Stimulated activated naive CD8-positive, alpha-beta T cell treated with anti-CD3 and anti-CD28 coated beads, Interleukin-15, Interleukin-2, amounts not matched to agents 100 ng/mL and 50 ng/mL, for 24 hours (primary cell): ENCODE results near the gene CTNNA3.

Source experiments
- H3K27ac Mint-ChIP-seq: one replicate; pipeline ENCODE4 v1.8.0; 2021; ENCODE audit warnings: mild to moderate bottlenecking, mixed read lengths
- H3K27me3 Mint-ChIP-seq: one replicate; pipeline ENCODE4 v1.8.0; 2021; ENCODE audit warnings: mixed read lengths
- H3K36me3 Mint-ChIP-seq: one replicate; pipeline ENCODE4 v1.8.0; 2021; ENCODE audit warnings: low read depth, mixed read lengths
- H3K4me1 Mint-ChIP-seq: one replicate; pipeline ENCODE4 v1.8.0; 2021; ENCODE audit warnings: low read depth, mixed read lengths
- H3K4me3 Mint-ChIP-seq: one replicate; pipeline ENCODE4 v1.8.0; 2021; ENCODE audit warnings: mild to moderate bottlenecking, mixed read lengths
- H3K9me3 Mint-ChIP-seq: one replicate; pipeline ENCODE4 v1.8.0; 2021; ENCODE audit warnings: mixed read lengths

CTNNA3 gene

DNA sequence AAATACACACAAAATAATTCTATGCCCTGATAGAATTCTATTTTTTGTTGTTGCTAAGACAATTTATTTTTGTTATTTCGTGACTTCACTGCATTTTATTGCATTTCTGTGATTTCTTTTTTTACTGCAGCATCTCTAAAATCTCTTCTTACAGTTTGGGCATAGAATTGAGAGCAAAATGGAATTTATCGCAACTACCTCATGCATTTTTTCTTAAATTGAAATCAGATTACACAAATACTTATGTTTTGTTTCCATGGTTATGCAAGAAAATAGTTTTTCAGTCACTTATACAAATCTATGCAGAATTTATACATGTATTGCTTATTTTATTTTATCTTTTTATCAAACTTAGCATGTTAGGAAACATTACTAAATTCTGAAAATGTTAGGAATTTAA lies 1552.0 kb downstream of the CTNNA3 start:
- Mint-ChIP-seq H3K4me3 (no peak overlapping the region), H3K4me1 (no peaks in the 10 kb centered on the region), H3K27me3 (no peaks in the 10 kb centered on the region), H3K9me3 (no peaks in the 10 kb centered on the region), H3K27ac (no peak overlapping the region), H3K36me3 (no peaks in the 10 kb centered on the region)

DNA sequence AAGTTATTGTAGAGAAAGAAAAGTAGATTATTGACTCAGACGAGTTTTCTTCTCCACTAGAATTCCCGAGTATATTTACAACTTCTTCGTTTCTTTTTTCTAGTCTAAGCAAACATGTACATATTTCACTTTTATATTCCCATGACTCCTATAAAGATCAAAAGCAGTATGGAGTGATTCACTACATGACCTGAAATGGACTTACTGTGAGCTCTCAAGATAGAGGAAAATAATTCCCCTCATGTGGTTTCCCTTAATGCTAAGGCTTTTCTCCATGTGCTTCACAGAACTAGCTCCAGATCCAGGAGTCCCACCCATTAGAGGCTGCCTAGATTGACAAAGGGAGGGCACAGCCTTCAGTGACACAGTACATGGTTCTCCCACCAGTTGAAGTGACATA lies 1593.2 kb downstream of the CTNNA3 start:
- Mint-ChIP-seq H3K4me3 (no peak overlapping the region), H3K27ac (no peak overlapping the region), H3K9me3 (peaks cover under 1% of the 10 kb centered on the region), H3K27me3 (no peaks in the 10 kb centered on the region), H3K4me1 (no peaks in the 10 kb centered on the region), H3K36me3 (no peaks in the 10 kb centered on the region)

DNA sequence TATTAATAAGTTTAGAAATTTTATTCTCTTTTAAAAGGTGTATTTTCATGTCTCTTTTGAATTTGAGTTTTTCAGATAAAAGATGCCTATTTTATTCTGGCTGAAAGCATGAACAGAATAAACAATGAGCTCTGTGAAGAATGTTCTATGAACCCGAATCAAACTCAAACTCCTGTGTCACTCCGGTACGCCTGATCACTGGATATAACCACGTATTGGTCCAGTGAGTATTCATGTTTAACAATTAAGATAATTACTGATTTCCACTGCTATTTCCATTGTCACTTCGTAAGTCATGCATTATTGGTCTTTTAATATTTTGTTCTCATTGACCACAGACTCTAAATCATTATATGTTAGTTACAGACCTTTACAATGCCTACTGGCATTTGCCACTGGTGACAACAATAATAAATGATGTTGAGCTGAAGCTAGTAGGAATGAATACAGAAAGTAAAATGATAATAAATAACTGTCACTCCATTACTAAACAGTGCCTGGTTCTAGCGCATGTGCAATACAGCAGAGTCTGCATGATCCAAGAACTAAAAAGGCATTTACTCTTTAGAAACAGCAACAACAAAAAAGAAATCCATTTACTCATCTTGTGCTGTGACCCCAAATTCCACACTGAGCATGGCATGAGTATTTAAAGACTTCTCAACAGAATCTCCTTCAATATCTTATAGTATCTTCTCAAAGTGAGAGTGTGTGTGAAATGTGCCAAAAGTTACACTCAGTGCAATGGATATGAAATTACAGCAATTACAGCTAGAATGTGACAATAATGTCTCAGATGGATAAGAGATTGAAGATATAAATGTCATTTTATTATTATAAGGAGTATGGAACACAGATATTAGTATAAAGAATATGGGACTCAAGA lies 1597.2 kb downstream of the CTNNA3 start:
- Mint-ChIP-seq H3K4me3 (no peak overlapping the region), H3K36me3 (no peaks in the 10 kb centered on the region), H3K9me3 (peaks cover 5% of the 10 kb centered on the region)

DNA sequence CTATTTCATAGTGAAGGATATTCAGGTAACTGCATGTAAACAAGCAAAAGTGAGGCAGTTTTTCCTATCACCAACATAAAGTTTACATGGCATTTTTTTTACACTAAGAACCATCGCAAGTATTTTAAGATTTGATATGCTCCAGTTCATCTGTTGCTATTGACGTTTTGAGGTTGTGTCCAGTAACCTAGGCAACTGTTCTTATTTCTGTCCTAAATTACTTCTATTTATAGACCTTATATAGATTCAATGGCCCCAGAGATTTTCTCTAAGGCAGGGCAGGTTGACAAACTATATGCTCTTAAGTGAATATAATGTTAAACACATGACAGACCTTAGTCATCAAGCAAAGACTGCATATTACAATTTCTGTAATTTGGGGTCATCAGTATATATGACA lies 1600.4 kb downstream of the CTNNA3 start:
- Mint-ChIP-seq H3K4me1 (no peaks in the 10 kb centered on the region), H3K27me3 (no peaks in the 10 kb centered on the region), H3K27ac (no peak overlapping the region), H3K36me3 (no peaks in the 10 kb centered on the region), H3K9me3 (peaks cover 10% of the 10 kb centered on the region), H3K4me3 (no peak overlapping the region)

More for the DNA sequence above, 1597.2 kb downstream of the CTNNA3 start:
- Mint-ChIP-seq H3K27me3 (no peaks in the 10 kb centered on the region), H3K27ac (no peak overlapping the region), H3K4me1 (no peaks in the 10 kb centered on the region)

DNA sequence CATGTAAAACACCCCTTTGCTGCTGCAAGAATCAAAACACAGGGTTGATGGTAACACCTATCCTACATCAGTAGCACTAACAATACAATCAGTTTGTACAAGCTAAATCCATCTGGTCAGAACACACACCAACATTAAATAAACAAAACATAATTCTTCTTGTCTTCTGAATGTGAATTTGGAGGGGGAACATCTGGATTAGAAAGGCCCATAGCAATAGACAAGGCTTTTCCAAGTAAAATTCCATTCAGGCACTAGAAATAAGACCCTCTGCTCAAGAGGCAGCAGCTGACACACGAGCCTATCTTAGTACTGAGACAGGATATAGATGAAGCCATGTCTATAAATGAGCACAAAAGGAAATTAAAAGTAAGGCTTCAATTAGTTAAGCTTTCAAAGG lies 1610.1 kb downstream of the CTNNA3 start:
- peaks cover 10% of the 10 kb centered on the region for H3K9me3 Mint-ChIP-seq
- H3K27ac Mint-ChIP-seq = no peak overlapping the region
- no peaks in the 10 kb centered on the region for H3K4me1 Mint-ChIP-seq
- no peak overlapping the region for H3K4me3 Mint-ChIP-seq
- H3K27me3 Mint-ChIP-seq = no peaks in the 10 kb centered on the region
- H3K36me3 Mint-ChIP-seq = no peaks in the 10 kb centered on the region

DNA sequence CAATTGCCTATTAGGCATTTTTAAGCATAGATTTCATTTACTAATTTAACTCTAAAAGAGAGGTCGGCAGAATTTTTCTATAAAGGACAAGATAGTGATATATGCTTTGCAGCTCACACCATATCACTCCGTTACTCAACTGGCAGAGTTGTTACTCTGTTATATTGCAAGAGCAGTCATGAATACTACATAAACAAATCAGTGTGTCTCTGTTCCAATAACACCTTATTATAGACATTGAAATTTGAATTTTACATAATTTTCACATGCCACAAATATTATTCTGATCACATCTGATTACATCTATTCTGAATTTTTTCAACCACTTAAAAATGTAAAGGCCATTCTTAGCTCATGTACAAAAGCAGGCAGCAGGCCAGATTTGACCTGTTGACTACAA lies 1624.1 kb downstream of the CTNNA3 start:
- Mint-ChIP-seq H3K36me3 (no peaks in the 10 kb centered on the region), H3K27ac (no peak overlapping the region), H3K9me3 (peaks cover 14% of the 10 kb centered on the region), H3K4me1 (no peaks in the 10 kb centered on the region), H3K4me3 (no peak overlapping the region), H3K27me3 (no peaks in the 10 kb centered on the region)

- Mint-ChIP-seq H3K4me1 (no peaks in the 10 kb centered on the region), H3K27me3 (no peaks in the 10 kb centered on the region), H3K27ac (no peak overlapping the region), H3K9me3 (peaks cover 14% of the 10 kb centered on the region), H3K4me3 (no peak overlapping the region), H3K36me3 (no peaks in the 10 kb centered on the region)
Measured at GRCh38 chr10:66058594-66058993, 1637.4 kb downstream of the CTNNA3 start.

GRCh38 chr10:66049335-66049734 lies 1646.7 kb downstream of the CTNNA3 start:
- peaks cover 20% of the 10 kb centered on the region for H3K9me3 Mint-ChIP-seq
- H3K4me1 Mint-ChIP-seq = no peaks in the 10 kb centered on the region
- no peaks in the 10 kb centered on the region for H3K36me3 Mint-ChIP-seq
- no peak overlapping the region for H3K4me3 Mint-ChIP-seq
- H3K27ac Mint-ChIP-seq = no peak overlapping the region
- no peaks in the 10 kb centered on the region for H3K27me3 Mint-ChIP-seq

DNA sequence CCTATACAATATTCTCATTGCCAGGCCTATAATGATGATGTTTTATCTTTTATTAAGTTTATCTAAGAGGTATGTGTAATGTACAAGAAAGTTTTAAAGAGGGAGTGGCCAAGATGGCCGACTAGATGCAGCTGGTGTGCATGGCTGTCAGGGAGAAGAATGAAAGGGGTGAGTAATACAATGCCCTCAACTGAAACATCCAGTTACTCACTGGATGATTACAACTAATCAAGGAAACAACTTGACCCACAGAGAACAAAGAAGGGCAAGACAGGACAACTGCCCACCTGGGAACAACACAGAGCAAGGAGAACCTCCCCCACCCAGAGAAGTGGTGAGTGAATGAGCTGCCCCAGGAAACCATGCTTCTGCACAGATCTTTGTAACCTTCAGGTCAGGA lies 1650.1 kb downstream of the CTNNA3 start:
- Mint-ChIP-seq H3K27ac (no peak overlapping the region), H3K9me3 (peaks cover 33% of the 10 kb centered on the region), H3K36me3 (no peaks in the 10 kb centered on the region), H3K4me1 (no peaks in the 10 kb centered on the region), H3K4me3 (no peak overlapping the region), H3K27me3 (no peaks in the 10 kb centered on the region)

DNA sequence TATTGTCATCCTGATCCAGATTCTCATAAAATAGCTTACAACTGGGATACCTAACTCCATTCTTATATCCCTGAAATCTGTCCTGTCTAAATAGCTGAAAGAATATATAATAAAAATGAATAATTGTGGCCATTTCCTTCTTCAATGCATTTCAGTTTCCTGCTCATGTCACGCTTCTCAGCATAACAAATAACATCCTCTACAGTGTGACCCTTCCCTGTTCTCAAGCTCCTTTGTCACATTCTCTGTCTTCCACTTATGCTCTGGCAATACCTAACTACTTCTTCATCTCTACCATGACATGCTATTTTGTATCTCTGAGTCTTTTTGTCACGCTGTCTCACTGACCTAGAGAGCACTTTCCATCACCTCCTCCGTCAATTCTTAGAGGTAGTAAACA lies 1654.2 kb downstream of the CTNNA3 start:
- peaks cover 25% of the 10 kb centered on the region for H3K9me3 Mint-ChIP-seq
- H3K4me3 Mint-ChIP-seq = no peak overlapping the region
- no peak overlapping the region for H3K27ac Mint-ChIP-seq
- H3K36me3 Mint-ChIP-seq = no peaks in the 10 kb centered on the region
- H3K4me1 Mint-ChIP-seq = no peaks in the 10 kb centered on the region
- no peaks in the 10 kb centered on the region for H3K27me3 Mint-ChIP-seq

DNA sequence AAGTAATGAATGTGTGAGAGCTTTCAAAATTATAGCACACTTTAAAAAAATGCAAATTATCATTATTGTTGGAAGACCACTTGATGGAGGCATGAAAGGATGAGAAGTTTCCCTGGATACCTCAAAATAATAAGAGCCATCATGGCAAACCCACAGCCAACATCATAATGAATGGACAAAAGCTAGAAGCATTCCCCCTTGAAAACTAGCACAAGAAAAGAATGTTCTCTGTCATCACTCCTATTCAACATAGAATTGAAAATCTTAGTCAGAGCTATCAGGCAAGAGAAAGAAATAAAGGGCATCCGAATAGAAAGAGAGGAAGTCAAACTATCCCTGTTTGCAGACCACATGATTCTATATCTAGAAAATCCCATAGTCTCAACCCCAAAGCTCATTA lies 1657.4 kb downstream of the CTNNA3 start:
- H3K4me3 Mint-ChIP-seq = no peak overlapping the region
- H3K27ac Mint-ChIP-seq = no peak overlapping the region
- H3K4me1 Mint-ChIP-seq = no peaks in the 10 kb centered on the region
- peaks cover 12% of the 10 kb centered on the region for H3K9me3 Mint-ChIP-seq
- H3K36me3 Mint-ChIP-seq = no peaks in the 10 kb centered on the region
- H3K27me3 Mint-ChIP-seq = no peaks in the 10 kb centered on the region

- no peaks in the 10 kb centered on the region for H3K27me3 Mint-ChIP-seq
- H3K27ac Mint-ChIP-seq = no peak overlapping the region
- H3K9me3 Mint-ChIP-seq = peaks cover 7% of the 10 kb centered on the region
- no peaks in the 10 kb centered on the region for H3K4me1 Mint-ChIP-seq
- H3K36me3 Mint-ChIP-seq = no peaks in the 10 kb centered on the region
- H3K4me3 Mint-ChIP-seq = no peak overlapping the region
Measured at GRCh38 chr10:66026321-66026720, 1669.7 kb downstream of the CTNNA3 start.

- Mint-ChIP-seq H3K27ac (no peak overlapping the region), H3K9me3 (peaks cover 11% of the 10 kb centered on the region), H3K4me3 (no peak overlapping the region), H3K27me3 (no peaks in the 10 kb centered on the region), H3K4me1 (no peaks in the 10 kb centered on the region), H3K36me3 (no peaks in the 10 kb centered on the region)
Measured at GRCh38 chr10:66025186-66025585, 1670.8 kb downstream of the CTNNA3 start.

DNA sequence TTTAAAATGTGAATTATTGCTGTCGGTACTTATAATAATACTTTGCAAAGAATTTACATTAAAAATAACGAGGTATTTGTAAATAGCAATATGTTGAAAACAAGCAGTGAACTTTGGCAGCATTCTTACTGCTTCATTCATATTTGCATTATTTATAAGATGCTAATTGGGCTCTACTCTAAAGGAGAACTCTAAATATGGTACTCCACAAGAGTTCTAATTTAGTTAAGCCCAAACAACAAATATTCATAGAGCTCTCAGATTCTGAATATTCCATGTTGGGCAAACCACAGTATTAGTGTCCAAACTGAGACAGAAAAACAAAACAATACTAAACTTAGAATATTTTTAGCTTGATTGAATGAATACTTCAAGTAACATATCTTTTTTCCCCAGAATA lies 1674.6 kb downstream of the CTNNA3 start:
- Mint-ChIP-seq H3K27me3 (no peaks in the 10 kb centered on the region), H3K9me3 (peaks cover 4% of the 10 kb centered on the region), H3K4me3 (no peak overlapping the region), H3K27ac (no peak overlapping the region), H3K36me3 (no peaks in the 10 kb centered on the region), H3K4me1 (no peaks in the 10 kb centered on the region)

DNA sequence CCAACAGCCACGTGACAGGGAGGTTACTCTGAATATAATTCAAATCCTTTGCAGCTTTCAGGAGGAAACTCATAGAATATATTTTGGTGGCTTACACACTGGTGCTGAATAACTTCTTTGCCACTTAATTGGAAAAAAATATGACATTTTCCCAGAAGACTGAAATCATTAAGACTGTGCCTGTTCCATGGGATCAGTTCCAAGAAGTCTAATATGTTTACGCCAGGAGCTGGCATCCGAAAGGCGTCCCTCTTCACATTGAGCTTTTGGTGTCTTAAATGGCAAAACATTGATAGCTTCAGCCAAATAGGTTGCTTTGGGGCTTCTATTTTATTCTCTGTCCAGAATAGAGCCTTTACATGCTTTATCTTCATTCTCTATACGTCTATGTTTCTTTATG lies 1687.8 kb downstream of the CTNNA3 start:
- Mint-ChIP-seq H3K4me1 (no peaks in the 10 kb centered on the region), H3K27ac (no peak overlapping the region), H3K36me3 (no peaks in the 10 kb centered on the region), H3K9me3 (no peaks in the 10 kb centered on the region), H3K27me3 (no peaks in the 10 kb centered on the region), H3K4me3 (no peak overlapping the region)

DNA sequence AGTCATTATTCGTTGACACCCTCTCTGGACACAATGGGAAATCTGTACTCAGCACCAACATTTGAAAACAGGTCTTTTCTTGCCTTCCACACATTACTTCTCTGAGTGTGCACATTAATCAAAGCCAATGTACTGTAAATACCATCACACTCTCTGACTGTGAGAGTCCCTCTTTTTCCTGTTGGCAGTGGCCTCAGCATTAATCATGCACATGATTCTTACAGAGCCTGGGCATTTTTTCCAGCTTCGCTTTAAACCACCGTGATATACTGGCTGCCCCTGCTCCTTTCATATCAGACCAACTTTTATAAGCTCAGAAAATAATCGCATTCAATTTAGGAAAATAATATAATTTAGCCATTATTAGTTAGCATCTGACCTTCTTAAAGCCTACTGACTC lies 1689.6 kb downstream of the CTNNA3 start:
- no peak overlapping the region for H3K27ac Mint-ChIP-seq
- no peak overlapping the region for H3K4me3 Mint-ChIP-seq
- H3K4me1 Mint-ChIP-seq = no peaks in the 10 kb centered on the region
- no peaks in the 10 kb centered on the region for H3K27me3 Mint-ChIP-seq
- no peaks in the 10 kb centered on the region for H3K36me3 Mint-ChIP-seq
- no peaks in the 10 kb centered on the region for H3K9me3 Mint-ChIP-seq
